ES-I3 (cell line): ENCODE measurements around the gene RIPOR3.
"Not testable (repeated sequence)": the region's sequence is repeated elsewhere in the genome, so short reads cannot be mapped to it uniquely, and the experiment has no call there.

Experiments
- H3K36me3 ChIP-seq: 2 replicates; pipeline ENCODE4 v1.6.1; 2013; ENCODE audit warnings: mild to moderate bottlenecking, low read length, control low read depth, moderate library complexity; ENCODE audit not compliant: insufficient read depth
- H3K4me1 ChIP-seq: 2 replicates; pipeline ENCODE4 v1.6.1; 2013; ENCODE audit warnings: mild to moderate bottlenecking, control low read depth, low read length; ENCODE audit not compliant: insufficient read depth
- H3K9ac ChIP-seq: 2 replicates; pipeline ENCODE4 v1.6.1; 2013; ENCODE audit warnings: low read depth, mild to moderate bottlenecking, low read length, moderate library complexity
- H3K9me3 ChIP-seq: 2 replicates; pipeline ENCODE4 v1.6.1; 2013; ENCODE audit warnings: mild to moderate bottlenecking, low read length, moderate library complexity; ENCODE audit not compliant: control insufficient read depth, insufficient read depth

Gene RIPOR3

DNA sequence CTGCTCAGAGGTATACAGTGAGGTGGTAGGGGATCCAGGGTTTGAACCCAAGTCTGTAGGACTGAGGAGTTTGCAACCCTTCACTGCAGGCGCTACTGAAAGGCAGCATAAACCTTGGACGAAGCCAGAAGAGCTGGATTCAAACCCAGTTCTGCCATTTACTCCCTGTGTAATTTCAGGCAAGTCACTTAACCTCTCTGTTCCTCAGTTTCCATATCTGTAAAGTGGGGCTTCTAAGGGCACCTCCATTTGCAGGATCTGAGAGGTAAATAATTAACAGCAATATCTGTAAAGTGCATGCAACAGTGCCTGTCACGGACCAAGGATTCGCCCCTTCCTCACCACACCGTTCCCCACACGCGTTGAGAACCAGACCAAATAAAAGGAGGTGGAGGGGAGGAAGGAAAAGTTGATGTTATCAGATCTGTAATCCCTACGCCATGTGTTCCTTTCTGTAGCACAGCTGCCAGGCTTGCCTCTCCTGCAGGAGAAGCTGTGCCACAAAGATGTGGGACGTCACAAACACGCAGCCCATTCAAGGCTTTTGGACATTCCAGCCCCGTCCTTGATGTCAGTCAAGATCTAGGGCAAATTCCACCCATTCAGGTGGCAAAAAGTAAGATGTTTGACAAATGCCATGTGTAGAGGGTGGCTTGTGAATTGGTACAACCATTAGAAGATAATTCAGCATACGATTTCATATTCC, 9.8 kb downstream of the RIPOR3 start:
- H3K9me3 ChIP-seq, result no peaks in the 10 kb centered on the region
- H3K4me1 ChIP-seq, result 0 out of 2 replicates have a peak, but pooled peaks cover 4% of the 10 kb centered on the region
- no peak overlapping the region for H3K9ac ChIP-seq
- H3K36me3 ChIP-seq, result no peaks in the 10 kb centered on the region

DNA sequence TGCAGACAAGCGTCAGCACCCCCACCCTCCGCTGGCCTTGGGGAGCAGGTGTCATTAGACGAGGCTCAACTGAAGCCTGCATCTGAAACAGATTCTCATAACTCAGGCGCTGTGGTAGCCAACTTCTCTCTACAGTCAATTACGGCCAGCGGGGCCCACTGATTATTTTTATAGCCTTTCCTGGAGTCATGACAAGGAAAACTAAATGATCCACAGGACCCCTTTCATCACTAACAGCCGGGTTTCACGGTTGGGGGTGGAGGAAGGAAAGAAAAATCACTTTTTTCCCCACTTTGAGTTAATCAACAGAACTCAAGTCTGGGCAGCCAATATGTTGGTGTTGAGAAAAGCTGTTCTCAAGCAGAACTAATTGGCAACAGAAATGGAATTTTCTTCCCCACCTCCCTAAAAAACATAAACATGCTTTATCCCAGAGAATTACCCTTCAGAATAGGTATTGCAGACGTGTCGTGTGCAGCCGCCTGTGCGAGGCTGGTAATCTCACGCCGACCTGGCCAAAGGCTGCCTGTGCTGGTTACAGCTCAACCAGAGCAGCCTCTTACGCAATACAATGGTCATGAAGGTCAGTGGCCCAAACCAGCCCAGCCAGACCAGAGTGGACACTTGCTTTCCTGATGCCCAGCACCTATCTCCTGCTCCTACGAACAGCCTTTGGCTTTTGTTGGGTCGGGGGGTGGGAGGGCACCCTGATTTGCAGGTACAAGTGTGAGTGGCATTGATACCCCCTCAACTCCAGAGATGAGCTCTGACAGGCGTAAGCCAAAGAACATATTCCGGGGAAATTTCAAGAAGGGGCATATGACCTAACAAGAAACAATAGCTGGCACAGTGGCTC, 11.0 kb downstream of the RIPOR3 start:
- no peaks in the 10 kb centered on the region for H3K36me3 ChIP-seq
- H3K9me3 ChIP-seq, result no peaks in the 10 kb centered on the region
- no peak overlapping the region for H3K9ac ChIP-seq
- H3K4me1 ChIP-seq, result 0 out of 2 replicates have a peak, but pooled peaks cover 6% of the 10 kb centered on the region

DNA sequence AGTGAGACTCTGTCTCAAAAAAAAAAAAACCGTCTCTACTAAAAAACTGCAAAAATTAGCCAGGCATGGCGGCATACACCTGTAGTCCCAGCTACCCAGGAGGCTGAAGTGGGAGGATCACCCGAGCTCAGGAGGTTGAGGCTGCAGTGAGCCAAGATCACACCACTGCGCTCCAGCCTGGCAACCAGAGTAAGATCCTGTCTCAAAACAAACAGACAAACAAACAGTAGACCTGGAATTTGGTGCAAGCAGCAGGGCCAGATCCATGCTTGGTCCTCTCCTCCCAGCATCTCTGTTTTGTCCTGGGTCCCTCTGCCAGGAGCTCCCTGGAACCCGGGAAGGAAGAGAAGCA, 11.6 kb downstream of the RIPOR3 start:
- Histone ChIP-seq H3K9me3 (no peaks in the 10 kb centered on the region), H3K4me1 (0 out of 2 replicates have a peak, but pooled peaks cover 6% of the 10 kb centered on the region)

DNA sequence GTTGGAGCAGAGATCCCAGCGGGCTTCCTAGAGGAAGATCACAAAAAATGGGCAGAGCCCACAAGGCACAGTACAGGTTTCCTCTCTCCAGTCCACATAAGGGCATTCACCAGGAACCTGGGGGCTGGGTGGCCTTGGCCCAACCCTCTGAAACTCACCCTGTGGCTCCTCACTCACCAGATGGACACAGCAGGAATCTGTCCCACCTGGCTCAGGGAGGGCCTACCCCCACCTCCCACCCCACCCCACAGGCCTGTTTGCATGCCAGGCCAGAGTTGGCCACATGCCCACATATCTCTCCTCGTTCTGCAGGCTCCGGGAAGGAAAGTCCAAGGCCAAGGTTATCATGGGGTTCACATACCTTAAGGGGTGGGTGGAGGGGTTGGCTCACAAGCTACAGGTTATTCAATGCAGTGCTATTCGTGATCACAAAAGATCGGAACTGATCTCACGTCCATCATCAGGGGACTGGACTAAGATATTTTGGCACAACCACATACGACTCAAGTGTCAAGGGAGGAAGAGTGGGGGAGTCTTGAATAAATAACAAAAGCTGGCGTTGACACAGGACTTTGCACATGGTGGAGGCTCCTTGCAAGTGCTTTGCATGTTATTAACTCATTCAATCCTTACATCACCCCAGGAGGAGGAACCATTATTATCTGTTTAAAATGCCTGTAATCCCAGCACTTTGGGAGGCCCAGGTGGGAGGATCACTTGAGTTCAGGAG, 13.0 kb downstream of the RIPOR3 start:
- Histone ChIP-seq H3K36me3 (no peaks in the 10 kb centered on the region), H3K9me3 (no peaks in the 10 kb centered on the region), H3K9ac (no peak overlapping the region), H3K4me1 (0 out of 2 replicates have a peak, but pooled peaks cover 6% of the 10 kb centered on the region)

More for the DNA sequence above, 11.6 kb downstream of the RIPOR3 start:
- Histone ChIP-seq H3K36me3 (no peaks in the 10 kb centered on the region), H3K9ac (no peak overlapping the region)

DNA sequence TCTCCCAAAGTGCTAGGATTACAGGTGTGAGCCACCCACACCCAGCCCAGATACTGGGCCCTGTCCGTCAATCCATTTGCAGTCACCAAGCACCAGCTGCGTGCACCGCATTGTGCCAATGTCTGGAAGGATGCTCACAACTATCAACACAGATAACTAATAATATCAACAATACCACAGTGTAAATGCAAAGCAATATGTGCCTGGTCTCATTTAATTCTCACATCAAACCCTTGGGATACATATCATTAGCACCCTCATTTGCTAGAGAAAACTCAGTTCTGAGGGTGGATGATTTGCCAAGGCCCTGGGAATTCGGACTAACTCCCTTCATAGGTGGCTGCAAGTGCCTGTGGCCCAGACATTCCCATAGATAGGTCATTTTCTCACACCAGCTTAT, 14.5 kb downstream of the RIPOR3 start:
- Histone ChIP-seq H3K36me3 (no peaks in the 10 kb centered on the region), H3K4me1 (0 out of 2 replicates have a peak, but pooled peaks cover 6% of the 10 kb centered on the region), H3K9ac (no peak overlapping the region)

DNA sequence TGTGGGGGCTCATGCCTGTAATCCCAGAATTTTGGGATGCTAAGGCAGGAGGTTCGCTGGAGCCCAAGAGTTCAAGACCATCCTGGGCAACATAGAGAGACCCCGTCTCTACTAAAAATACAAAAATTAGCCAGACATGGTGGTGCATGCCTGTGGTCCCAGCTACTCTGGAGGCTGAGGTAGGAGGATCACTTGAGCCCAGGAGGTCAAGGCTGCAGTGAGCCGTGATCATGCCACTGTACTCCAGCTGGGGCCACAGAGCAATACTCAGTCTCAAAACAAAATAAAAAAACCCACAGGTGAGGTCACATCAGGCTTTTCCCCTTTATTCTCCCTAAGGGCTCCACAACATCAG, 15.0 kb downstream of the RIPOR3 start:
- H3K4me1 ChIP-seq, result not testable (repeated sequence)

More for the DNA sequence above, 14.5 kb downstream of the RIPOR3 start:
- no peaks in the 10 kb centered on the region for H3K9me3 ChIP-seq

DNA sequence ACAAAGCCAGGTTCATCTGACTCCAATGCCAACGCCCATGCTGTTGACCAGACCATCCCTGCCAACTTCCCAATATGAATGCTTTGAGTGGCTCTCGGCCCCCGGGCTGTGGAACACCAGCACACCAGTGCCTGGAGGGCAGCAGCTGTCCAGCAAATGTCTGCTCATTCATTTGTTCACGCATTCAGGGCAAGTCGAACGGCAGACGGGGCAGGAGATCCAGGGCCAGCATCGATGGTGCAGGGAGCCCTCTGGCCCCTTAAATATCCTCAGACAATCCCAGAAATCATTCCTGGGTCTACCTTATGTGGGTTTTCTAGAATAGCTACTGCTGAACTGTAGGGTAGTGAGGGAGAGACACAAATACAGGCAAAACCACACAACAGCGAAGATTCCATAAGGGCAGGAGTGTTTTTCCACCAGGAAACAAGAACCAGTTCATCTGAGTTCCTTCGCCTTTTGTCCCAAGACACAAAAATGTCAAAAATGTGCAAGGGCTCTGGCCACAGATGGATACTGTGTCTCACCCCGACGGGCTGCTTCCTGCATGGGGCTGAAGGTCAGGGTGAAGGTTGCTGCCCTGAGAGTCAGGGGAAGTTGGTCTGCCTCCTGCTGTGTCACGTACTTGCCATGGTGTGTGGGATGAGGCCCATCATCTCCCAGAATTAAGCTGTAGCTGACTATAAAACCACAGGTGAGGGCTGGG, 15.5 kb downstream of the RIPOR3 start:
- H3K9ac ChIP-seq, result no peak overlapping the region
- 0 out of 2 replicates have a peak, but pooled peaks cover 6% of the 10 kb centered on the region for H3K4me1 ChIP-seq
- H3K36me3 ChIP-seq, result no peaks in the 10 kb centered on the region
- no peaks in the 10 kb centered on the region for H3K9me3 ChIP-seq

More for the DNA sequence above, 15.0 kb downstream of the RIPOR3 start:
- H3K9me3 ChIP-seq, H3K9ac ChIP-seq, H3K36me3 ChIP-seq: not testable (repeated sequence)

DNA sequence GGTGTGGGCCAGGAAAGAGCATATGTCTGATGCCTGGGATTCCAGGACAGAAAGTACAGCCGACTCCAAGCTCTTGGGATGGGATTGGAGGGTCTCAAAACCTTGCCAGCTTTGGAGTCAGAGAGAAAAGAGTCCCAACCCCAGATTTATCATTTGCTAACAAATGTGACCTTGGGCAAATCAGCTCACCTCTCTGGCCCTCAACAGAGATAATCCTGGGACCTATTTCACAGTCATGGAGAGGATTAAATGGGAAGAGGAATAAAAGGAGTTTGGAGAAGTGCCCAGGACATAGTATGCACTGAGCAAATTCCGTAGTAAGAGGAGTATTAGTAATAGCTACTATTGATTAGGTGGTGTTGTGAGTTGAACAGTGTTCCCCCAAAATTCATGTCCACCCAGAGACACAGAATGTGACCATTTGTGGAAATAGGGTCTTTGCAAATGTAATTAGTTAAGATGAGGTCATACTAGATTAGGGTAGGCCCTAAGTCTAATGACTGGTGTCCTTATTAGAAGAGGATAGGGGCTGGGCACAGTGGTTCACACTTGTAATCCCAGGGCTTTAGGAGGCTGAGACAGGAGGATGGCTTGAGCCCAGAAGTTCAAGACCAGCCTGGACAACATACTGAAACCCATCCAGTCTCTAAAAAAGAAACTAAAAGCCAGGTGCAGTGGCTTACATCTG, 17.1 kb downstream of the RIPOR3 start:
- Histone ChIP-seq H3K9ac (no peak overlapping the region), H3K4me1 (0 out of 2 replicates have a peak, but pooled peaks cover 6% of the 10 kb centered on the region), H3K9me3 (no peaks in the 10 kb centered on the region), H3K36me3 (no peaks in the 10 kb centered on the region)

DNA sequence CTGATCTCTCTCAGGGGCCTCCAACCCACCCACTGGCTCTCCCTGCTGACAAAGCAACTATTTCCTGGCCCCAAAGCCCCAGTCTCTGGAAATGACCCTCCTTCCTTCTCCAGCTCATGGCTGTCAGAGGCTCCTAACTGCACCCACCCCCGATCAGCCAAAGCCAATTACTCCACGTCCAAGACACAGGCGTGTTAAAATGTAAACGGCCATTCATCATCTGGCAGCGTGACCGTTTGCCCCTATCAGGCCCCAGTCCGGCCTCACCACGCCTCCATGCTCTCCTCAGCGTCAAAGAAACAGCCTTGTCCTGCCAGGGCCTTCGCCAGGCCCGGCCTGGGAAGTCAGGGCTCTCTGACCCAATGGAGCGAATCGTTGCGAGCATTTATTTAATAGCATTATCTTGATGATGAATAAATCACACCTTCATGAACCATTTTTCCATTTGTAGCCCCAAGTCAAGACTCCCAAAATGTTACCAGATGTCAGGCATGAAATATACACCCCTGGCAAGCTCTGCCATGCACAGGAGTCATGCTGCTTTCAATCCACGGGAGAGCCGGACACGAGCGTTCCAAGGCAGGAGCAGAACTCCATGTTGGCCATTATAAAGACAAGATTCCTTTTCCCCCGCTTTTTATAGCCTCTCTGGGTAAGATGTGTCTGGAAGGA, 17.7 kb downstream of the RIPOR3 start:
- Histone ChIP-seq H3K9me3 (no peaks in the 10 kb centered on the region), H3K9ac (no peak overlapping the region), H3K36me3 (no peaks in the 10 kb centered on the region), H3K4me1 (0 out of 2 replicates have a peak, but pooled peaks cover 5% of the 10 kb centered on the region)

DNA sequence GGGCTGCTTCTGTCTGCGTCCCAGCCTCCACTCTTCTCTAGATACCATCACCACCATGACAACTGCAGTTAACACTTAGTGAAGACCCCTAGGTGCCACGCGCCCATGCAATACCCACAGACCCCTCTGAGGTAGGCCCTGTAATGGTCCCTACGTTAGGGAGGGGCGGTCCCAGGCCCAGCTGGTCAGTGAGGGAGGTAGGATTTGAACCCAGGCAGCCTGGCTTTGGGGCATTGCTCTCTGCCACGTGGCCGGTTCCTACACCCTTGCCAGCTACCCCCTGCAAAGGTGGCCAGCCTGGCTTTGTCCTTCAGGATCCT, 18.2 kb downstream of the RIPOR3 start:
- Histone ChIP-seq H3K4me1 (0 out of 2 replicates have a peak, but pooled peaks cover 2% of the 10 kb centered on the region), H3K9ac (no peak overlapping the region), H3K9me3 (no peaks in the 10 kb centered on the region), H3K36me3 (no peaks in the 10 kb centered on the region)

DNA sequence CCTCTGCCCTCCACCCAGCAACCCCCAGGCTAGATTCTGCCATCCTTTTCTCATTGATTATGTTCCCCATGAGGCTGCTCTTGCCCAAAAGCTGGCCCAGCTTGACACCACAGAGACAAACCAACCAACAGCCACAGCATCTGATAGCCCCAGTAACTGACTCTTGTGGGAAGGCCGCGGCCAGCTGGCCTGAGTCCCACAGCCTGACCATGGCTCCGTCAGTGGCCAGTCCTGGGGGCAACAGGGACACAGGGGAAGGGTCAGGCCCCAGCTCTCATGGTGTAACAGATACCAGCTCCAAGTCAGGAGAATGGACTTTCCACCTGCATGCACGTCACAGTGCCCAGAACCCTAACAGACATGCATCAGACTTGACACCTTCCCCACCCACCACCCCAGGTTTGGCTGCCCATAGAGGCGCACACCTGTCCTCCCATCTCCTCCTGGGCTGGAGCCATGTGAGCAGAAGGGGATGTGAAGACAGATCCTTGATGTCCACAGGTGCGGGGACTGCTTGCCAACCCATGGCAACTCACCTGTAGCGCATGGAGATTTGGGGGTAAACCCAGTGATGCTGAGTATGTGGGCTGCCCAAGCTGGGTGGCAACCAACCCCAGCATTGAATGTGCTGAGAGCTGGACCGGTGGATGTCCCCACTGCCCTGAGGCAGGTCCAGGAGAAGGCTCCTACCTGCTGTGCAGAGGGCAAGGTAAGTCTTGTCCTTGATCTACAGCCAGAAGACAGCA, 18.8 kb downstream of the RIPOR3 start:
- H3K9me3 ChIP-seq, result no peaks in the 10 kb centered on the region
- no peaks in the 10 kb centered on the region for H3K36me3 ChIP-seq
- H3K4me1 ChIP-seq, result 0 out of 2 replicates have a peak, but pooled peaks cover 2% of the 10 kb centered on the region

DNA sequence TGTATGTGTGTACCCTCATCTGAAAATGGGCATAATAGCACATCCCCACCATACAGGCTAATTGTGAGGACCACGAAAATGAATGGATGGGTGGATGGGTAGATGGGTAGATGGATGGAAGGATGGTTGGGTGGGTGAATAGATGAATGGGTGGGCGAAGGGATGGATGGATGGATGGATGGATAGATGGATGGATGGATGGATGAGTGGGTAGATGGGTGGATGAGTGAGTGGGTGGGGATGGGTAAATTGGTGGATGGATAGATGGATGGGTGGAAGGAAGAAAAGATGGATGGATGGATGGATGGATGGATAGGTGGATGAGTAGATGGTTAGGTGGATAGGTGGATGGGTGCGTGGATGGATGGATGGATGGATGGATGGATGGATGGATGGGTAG, 19.7 kb downstream of the RIPOR3 start:
- Histone ChIP-seq H3K36me3 (no peaks in the 10 kb centered on the region), H3K9me3 (no peaks in the 10 kb centered on the region), H3K9ac (no peak overlapping the region), H3K4me1 (peaks cover 7% of the 10 kb centered on the region; the same call in 1 of the 2 replicates)

More for the DNA sequence above, 18.8 kb downstream of the RIPOR3 start:
- H3K9ac ChIP-seq, result no peak overlapping the region

DNA sequence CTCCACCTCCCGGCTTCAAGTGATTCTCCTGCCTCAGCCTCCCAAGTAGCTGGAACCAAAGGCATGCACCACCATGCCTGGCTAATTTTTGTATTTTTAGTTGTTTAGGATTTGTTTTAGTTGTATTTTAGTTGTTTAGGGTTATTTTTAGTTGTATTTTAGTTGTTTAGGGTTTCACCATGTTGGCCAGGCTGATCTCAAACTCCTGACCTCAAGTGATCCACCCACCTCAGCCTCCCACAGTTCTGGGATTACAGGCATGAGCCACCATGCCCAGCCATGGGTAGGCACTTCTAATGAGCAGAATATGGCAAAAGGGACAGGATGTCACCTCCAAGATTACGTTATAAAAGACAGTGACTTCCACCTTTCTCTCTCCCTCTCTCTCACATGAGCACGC, 20.3 kb downstream of the RIPOR3 start:
- not testable (repeated sequence) for H3K9ac ChIP-seq, H3K4me1 ChIP-seq, H3K9me3 ChIP-seq, H3K36me3 ChIP-seq
